ENCODE measurements around the gene FLT1.

FLT1 gene

DNA sequence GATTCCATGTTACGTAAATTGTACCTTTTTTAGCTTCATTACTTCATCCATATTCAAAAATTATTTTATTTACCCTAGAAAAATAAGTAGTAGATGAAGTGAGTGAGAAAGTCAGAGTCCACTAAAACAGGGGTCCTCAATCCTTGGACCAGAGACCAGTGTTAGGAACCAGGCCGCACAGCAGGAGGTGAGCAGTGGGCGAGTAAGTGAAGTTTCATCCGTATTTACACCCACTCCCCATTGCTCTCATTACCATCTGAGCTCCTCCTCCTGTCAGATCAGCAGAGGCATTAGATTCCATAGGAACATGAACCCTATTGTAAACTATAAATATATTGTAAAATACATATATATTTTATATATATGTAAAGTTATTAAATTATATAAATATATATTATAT is 237.6 kb downstream of the FLT1 start:
- POLR2A ChIA-PET: no interaction called here

DNA sequence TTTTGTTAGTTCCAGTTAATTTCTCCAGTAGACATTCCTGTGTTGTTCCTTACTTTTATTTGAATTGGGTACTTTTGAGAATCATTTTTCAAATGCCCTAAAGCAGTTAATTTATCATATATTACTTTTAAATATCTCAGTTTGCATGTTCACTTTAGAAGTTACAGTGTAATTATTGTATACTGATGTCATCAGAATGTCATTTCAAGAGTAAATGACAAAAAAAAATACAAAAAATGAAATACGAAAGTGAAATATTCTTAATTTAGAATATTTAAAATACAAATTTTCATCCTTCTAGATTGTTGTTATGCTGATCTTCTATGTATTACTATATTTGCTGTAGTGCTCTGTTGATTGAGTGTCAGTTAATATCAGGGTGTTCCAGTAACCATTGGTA is 242.4 kb downstream of the FLT1 start:
- Histone ChIP-seq H3K9me3 (ENCODE audit: control insufficient read depth, insufficient read depth, low read depth, low read length) (no peaks in the 10 kb centered on the region), H3K4me1 (ENCODE audit: control insufficient read depth, insufficient read depth, low read length) (no peaks in the 10 kb centered on the region), H3K4me3 (ENCODE audit: low read depth, low read length) (no peak overlapping the region), H3K36me3 (ENCODE audit: control insufficient read depth in 2 of 2, insufficient read depth in 1 of 2, low read length in 2 of 2) (peaks cover 0 to 15% of the 10 kb centered on the region in 2 experiments; a peak in 1 of 3 replicates), H3K27ac (ENCODE audit: extremely low read depth, low read depth, low read length) (no peak overlapping the region)
- TF ChIP-seq ZNF292 (tag by site-specific recombination; IDR thresholded peaks at IDR 0.05; ENCODE audit: borderline replicate concordance, low read depth) (no peak), ZNF561 (tag by site-specific recombination; IDR thresholded peaks at IDR 0.05; ENCODE audit: borderline replicate concordance) (no peak), ZNF132 (tag by site-specific recombination; IDR thresholded peaks at IDR 0.05; ENCODE audit: borderline replicate concordance) (no peak), SETDB1 (IDR thresholded peaks at IDR 0.05; ENCODE audit: insufficient read length, low read length) (no peak), ZNF335 (tag by site-specific recombination; conservative IDR thresholded peaks at IDR 0.05) (no peak), MEIS1 (CRISPR knock-in tag; IDR thresholded peaks at IDR 0.05; ENCODE audit: borderline replicate concordance) (no peak), TRIM28 (IDR thresholded peaks at IDR 0.05; ENCODE audit: borderline replicate concordance, low read length) (no peak)
- TF ChIP-seq, protein P1, sequence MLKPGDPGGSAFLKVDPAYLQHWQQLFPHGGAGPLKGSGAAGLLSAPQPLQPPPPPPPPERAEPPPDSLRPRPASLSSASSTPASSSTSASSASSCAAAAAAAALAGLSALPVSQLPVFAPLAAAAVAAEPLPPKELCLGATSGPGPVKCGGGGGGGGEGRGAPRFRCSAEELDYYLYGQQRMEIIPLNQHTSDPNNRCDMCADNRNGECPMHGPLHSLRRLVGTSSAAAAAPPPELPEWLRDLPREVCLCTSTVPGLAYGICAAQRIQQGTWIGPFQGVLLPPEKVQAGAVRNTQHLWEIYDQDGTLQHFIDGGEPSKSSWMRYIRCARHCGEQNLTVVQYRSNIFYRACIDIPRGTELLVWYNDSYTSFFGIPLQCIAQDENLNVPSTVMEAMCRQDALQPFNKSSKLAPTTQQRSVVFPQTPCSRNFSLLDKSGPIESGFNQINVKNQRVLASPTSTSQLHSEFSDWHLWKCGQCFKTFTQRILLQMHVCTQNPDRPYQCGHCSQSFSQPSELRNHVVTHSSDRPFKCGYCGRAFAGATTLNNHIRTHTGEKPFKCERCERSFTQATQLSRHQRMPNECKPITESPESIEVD (tag by site-specific recombination; IDR thresholded peaks at IDR 0.05): no peak
- TF ChIP-seq, protein P2, sequence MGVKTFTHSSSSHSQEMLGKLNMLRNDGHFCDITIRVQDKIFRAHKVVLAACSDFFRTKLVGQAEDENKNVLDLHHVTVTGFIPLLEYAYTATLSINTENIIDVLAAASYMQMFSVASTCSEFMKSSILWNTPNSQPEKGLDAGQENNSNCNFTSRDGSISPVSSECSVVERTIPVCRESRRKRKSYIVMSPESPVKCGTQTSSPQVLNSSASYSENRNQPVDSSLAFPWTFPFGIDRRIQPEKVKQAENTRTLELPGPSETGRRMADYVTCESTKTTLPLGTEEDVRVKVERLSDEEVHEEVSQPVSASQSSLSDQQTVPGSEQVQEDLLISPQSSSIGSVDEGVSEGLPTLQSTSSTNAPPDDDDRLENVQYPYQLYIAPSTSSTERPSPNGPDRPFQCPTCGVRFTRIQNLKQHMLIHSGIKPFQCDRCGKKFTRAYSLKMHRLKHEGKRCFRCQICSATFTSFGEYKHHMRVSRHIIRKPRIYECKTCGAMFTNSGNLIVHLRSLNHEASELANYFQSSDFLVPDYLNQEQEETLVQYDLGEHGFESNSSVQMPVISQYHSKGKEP (tag by site-specific recombination; IDR thresholded peaks at IDR 0.05): no peak
- TF ChIP-seq, protein P3, sequence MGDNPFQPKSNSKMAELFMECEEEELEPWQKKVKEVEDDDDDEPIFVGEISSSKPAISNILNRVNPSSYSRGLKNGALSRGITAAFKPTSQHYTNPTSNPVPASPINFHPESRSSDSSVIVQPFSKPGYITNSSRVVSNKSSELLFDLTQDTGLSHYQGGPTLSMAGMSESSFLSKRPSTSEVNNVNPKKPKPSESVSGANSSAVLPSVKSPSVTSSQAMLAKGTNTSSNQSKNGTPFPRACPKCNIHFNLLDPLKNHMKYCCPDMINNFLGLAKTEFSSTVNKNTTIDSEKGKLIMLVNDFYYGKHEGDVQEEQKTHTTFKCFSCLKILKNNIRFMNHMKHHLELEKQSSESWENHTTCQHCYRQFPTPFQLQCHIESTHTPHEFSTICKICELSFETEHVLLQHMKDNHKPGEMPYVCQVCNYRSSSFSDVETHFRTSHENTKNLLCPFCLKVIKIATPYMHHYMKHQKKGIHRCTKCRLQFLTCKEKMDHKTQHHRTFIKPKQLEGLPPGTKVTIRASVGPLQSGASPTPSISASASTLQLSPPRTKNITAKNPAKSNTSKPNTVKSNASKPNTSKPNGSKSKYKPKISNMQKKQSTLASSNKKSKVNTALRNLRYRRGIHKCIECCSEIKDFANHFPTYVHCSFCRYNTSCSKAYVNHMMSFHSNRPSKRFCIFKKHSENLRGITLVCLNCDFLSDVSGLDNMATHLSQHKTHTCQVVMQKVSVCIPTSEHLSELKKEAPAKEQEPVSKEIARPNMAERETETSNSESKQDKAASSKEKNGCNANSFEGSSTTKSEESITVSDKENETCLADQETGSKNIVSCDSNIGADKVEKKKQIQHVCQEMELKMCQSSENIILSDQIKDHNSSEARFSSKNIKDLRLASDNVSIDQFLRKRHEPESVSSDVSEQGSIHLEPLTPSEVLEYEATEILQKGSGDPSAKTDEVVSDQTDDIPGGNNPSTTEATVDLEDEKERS (tag by site-specific recombination; IDR thresholded peaks at IDR 0.05): no peak
- CTCF ChIA-PET: no interaction called here
- POLR2A ChIA-PET: no interaction called here

More for the DNA sequence above, 237.6 kb downstream of the FLT1 start:
- no peaks in the 10 kb centered on the region for H3K9me3 ChIP-seq (ENCODE audit: control insufficient read depth, insufficient read depth, low read depth, low read length)
- peaks cover 0 to 31% of the 10 kb centered on the region in 2 experiments; a peak in 2 of 3 replicates for H3K36me3 ChIP-seq (ENCODE audit: control insufficient read depth in 2 of 2, insufficient read depth in 1 of 2, low read length in 2 of 2)
- H3K4me1 ChIP-seq (ENCODE audit: control insufficient read depth, insufficient read depth, low read length): no peaks in the 10 kb centered on the region
- no peak overlapping the region for H3K4me3 ChIP-seq (ENCODE audit: low read depth, low read length)
- no peak overlapping the region for H3K27ac ChIP-seq (ENCODE audit: extremely low read depth, low read depth, low read length)
- CTCF ChIA-PET: no interaction called here
- no peak for TF ChIP-seq SCRT1 (tag by site-specific recombination; IDR thresholded peaks at IDR 0.05; ENCODE audit: borderline replicate concordance)
- TF ChIP-seq ZNF610 (tag by site-specific recombination; IDR thresholded peaks at IDR 0.05; ENCODE audit: borderline replicate concordance): peak; percentile 95

DNA sequence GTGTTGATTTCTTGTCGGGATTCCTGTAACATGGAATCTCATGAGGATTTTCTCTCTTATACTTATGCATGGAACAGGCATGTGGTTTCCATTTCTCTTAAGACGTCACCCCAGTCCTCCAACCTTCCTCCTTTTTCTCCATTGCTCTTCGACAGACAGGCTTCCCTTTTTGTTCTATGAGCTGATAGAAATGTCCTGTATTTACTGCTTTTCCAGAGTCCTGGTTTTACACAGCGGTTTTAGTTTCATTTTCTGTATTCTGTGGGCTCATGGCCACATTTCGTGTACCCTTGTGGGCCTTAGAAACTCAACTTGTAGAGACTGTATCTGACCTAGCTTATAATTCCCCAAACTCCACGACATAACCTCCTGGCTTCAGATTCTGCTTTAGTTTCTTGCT is 243.5 kb downstream of the FLT1 start:
- Histone ChIP-seq H3K4me1 (ENCODE audit: control insufficient read depth, insufficient read depth, low read length) (no peaks in the 10 kb centered on the region), H3K36me3 (ENCODE audit: control insufficient read depth in 2 of 2, insufficient read depth in 1 of 2, low read length in 2 of 2) (peaks cover 0 to 6% of the 10 kb centered on the region in 2 experiments; a peak in 1 of 3 replicates), H3K9me3 (ENCODE audit: control insufficient read depth, insufficient read depth, low read depth, low read length) (no peaks in the 10 kb centered on the region), H3K4me3 (ENCODE audit: low read depth, low read length) (no peak overlapping the region), H3K27ac (ENCODE audit: extremely low read depth, low read depth, low read length) (no peak overlapping the region)
- CTCF ChIA-PET: interaction anchor here (0.6 kb wide), 1 partner anchor 553 kb away, joined by 3 read pairs; no protein-coding TSS in a partner anchor
- POLR2A ChIA-PET: no interaction called here
- TF ChIP-seq ZNF292 (tag by site-specific recombination; IDR thresholded peaks at IDR 0.05; ENCODE audit: borderline replicate concordance, low read depth) (no peak), SCRT2 (tag by site-specific recombination; IDR thresholded peaks at IDR 0.05) (no peak), ZNF626 (tag by site-specific recombination; IDR thresholded peaks at IDR 0.05) (no peak), ZIC2 (tag by site-specific recombination; IDR thresholded peaks at IDR 0.05) (no peak), ZNF549 (tag by site-specific recombination; IDR thresholded peaks at IDR 0.05) (no peak), ZNF558 (tag by site-specific recombination; IDR thresholded peaks at IDR 0.05) (no peak), ZNF354C (tag by site-specific recombination; IDR thresholded peaks at IDR 0.05; ENCODE audit: borderline replicate concordance, low read depth) (no peak), ZSCAN23 (tag by site-specific recombination; IDR thresholded peaks at IDR 0.05) (no peak), ZNF391 (tag by site-specific recombination; IDR thresholded peaks at IDR 0.05; ENCODE audit: borderline replicate concordance, low read depth) (no peak), HOXD13 (CRISPR knock-in tag; IDR thresholded peaks at IDR 0.05; ENCODE audit: borderline replicate concordance) (no peak), ZNF335 (tag by site-specific recombination; conservative IDR thresholded peaks at IDR 0.05) (no peak), ZNF561 (tag by site-specific recombination; IDR thresholded peaks at IDR 0.05; ENCODE audit: borderline replicate concordance) (no peak)
- TF ChIP-seq, protein P4, sequence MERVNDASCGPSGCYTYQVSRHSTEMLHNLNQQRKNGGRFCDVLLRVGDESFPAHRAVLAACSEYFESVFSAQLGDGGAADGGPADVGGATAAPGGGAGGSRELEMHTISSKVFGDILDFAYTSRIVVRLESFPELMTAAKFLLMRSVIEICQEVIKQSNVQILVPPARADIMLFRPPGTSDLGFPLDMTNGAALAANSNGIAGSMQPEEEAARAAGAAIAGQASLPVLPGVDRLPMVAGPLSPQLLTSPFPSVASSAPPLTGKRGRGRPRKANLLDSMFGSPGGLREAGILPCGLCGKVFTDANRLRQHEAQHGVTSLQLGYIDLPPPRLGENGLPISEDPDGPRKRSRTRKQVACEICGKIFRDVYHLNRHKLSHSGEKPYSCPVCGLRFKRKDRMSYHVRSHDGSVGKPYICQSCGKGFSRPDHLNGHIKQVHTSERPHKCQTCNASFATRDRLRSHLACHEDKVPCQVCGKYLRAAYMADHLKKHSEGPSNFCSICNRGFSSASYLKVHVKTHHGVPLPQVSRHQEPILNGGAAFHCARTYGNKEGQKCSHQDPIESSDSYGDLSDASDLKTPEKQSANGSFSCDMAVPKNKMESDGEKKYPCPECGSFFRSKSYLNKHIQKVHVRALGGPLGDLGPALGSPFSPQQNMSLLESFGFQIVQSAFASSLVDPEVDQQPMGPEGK (tag by site-specific recombination; IDR thresholded peaks at IDR 0.05): no peak
